ENCODE measurements around the gene PCDHB12. TPM values are rescaled to one million over a fixed set of nuclear protein-coding genes. Genes with fewer than 3 reads are reported as not detected.

Gene PCDHB12
- polyA plus RNA-seq, 1 donor from 2014 or later = 2.2 TPM

GRCh38 chr5:141250576-141250975, 42.1 kb downstream of the PCDHB12 start:
- Histone ChIP-seq H3K4me2 (ENCODE audit: low read length) (no peak overlapping the region), H3K4me3 (ENCODE audit: low read length) (no peak overlapping the region), H3K9me3 (ENCODE audit: low read length) (peaks cover 58% of the 10 kb centered on the region)

GRCh38 chr5:141258464-141258863, 49.9 kb downstream of the PCDHB12 start:
- no peak for TF ChIP-seq EZH2 (IDR thresholded peaks at IDR 0.05; ENCODE audit: borderline replicate concordance, insufficient read depth, low read length, poor library complexity, severe bottlenecking)
- TF ChIP-seq REST (IDR thresholded peaks at IDR 0.05; ENCODE audit: borderline replicate concordance) = no peak
- TF ChIP-seq SMC3 (conservative IDR thresholded peaks at IDR 0.05; ENCODE audit: poor library complexity) = no peak
- no peak for TF ChIP-seq CTCF (IDR thresholded peaks at IDR 0.05; ENCODE audit: poor library complexity, severe bottlenecking)
- TF ChIP-seq POLR2AphosphoS5 (IDR thresholded peaks at IDR 0.05) = no peak
- Histone ChIP-seq H3K27ac (ENCODE audit: low read length) (no peak overlapping the region), H3K9me3 (ENCODE audit: low read length) (peaks cover 50% of the 10 kb centered on the region), H3K4me3 (ENCODE audit: low read length) (no peak overlapping the region), H3K36me3 (ENCODE audit: insufficient read depth, low read length) (peaks cover 4% of the 10 kb centered on the region), H2AFZ (ENCODE audit: low read depth, low read length) (no peak overlapping the region), H3K9me2 (ENCODE audit: insufficient read depth, low read length) (no peaks in the 10 kb centered on the region), H4K20me1 (ENCODE audit: insufficient read depth) (no peaks in the 10 kb centered on the region), H3K27me3 (ENCODE audit: insufficient read depth, low read depth, low read length) (no peaks in the 10 kb centered on the region), H3K79me2 (replicated peaks; ENCODE audit: insufficient read depth, low read length) (no peaks in the 10 kb centered on the region), H3F3A (ENCODE audit: insufficient read depth, low read length, poor library complexity, severe bottlenecking) (no peaks in the 10 kb centered on the region), H3K9ac (ENCODE audit: low read length) (no peak overlapping the region), H3K4me2 (ENCODE audit: low read length) (no peak overlapping the region)

More at GRCh38 chr5:141250576-141250975, 42.1 kb downstream of the PCDHB12 start:
- Histone ChIP-seq H3K79me2 (replicated peaks; ENCODE audit: insufficient read depth, low read length) (no peaks in the 10 kb centered on the region), H3K9me2 (ENCODE audit: insufficient read depth, low read length) (no peaks in the 10 kb centered on the region), H3K27ac (ENCODE audit: low read length) (no peak overlapping the region), H2AFZ (ENCODE audit: low read depth, low read length) (no peak overlapping the region), H3K9ac (ENCODE audit: low read length) (no peak overlapping the region), H4K20me1 (ENCODE audit: insufficient read depth) (no peaks in the 10 kb centered on the region), H3F3A (ENCODE audit: insufficient read depth, low read length, poor library complexity, severe bottlenecking) (no peaks in the 10 kb centered on the region), H3K36me3 (ENCODE audit: insufficient read depth, low read length) (peaks cover 15% of the 10 kb centered on the region), H3K27me3 (ENCODE audit: insufficient read depth, low read depth, low read length) (no peaks in the 10 kb centered on the region)
- TF ChIP-seq POLR2AphosphoS5 (IDR thresholded peaks at IDR 0.05) (no peak), REST (IDR thresholded peaks at IDR 0.05; ENCODE audit: borderline replicate concordance) (no peak), MXI1 (conservative IDR thresholded peaks at IDR 0.05; ENCODE audit: poor library complexity, severe bottlenecking) (no peak), CTCF (IDR thresholded peaks at IDR 0.05; ENCODE audit: poor library complexity, severe bottlenecking) (no peak), SMC3 (conservative IDR thresholded peaks at IDR 0.05; ENCODE audit: poor library complexity) (no peak), EP300 (conservative IDR thresholded peaks at IDR 0.05; ENCODE audit: poor library complexity, severe bottlenecking) (no peak), EZH2 (IDR thresholded peaks at IDR 0.05; ENCODE audit: borderline replicate concordance, insufficient read depth, low read length, poor library complexity, severe bottlenecking) (no peak), RAD21 (conservative IDR thresholded peaks at IDR 0.05) (no peak), TAF1 (IDR thresholded peaks at IDR 0.05; ENCODE audit: low read depth) (no peak)
